Activated T-helper 1 cell treated with anti-CD3 and anti-CD28 coated beads, Interleukin-12 subunit alpha, Interleukin-12 subunit beta, Interleukin-2, Interleukin-4 antibody, amounts not matched to agents 30 ng/mL and 10 ng/mL and 1 ng/mL, durations not matched to agents 14 hours and 24 hours and 36 hours (primary cell): ENCODE data around the gene HOXC12. TPM values are rescaled to one million over a fixed set of nuclear protein-coding genes. Genes with fewer than 3 reads are reported as not detected.

ENCODE experiments used
- DNase-seq: peaks from one replicate; pipeline ENCODE4 v3.0.0; 2021; ENCODE audit warnings: low spot score
- H3K27ac Mint-ChIP-seq: one replicate; pipeline ENCODE4 v1.8.0; 2021; ENCODE audit warnings: mild to moderate bottlenecking, mixed read lengths
- H3K27me3 Mint-ChIP-seq: one replicate; pipeline ENCODE4 v1.8.0; 2022; ENCODE audit warnings: mild to moderate bottlenecking, moderate library complexity, mixed read lengths; ENCODE audit not compliant: insufficient read depth
- H3K36me3 Mint-ChIP-seq: one replicate; pipeline ENCODE4 v1.8.0; 2021; ENCODE audit warnings: low read depth, mixed read lengths
- H3K4me1 Mint-ChIP-seq: one replicate; pipeline ENCODE4 v1.8.0; 2021; ENCODE audit warnings: low read depth, mixed read lengths
- H3K4me3 Mint-ChIP-seq: one replicate; pipeline ENCODE4 v1.8.0; 2021; ENCODE audit warnings: mild to moderate bottlenecking, moderate library complexity, mixed read lengths
- H3K9me3 Mint-ChIP-seq: one replicate; pipeline ENCODE4 v1.8.0; 2021; ENCODE audit warnings: mixed read lengths
- intact Hi-C: fragments of 100-400 bp; cut with micrococcal nuclease; formaldehyde crosslinking; loops from one replicate; pipeline ENCODE4 v1.15.1; 2024
- total RNA-seq: library from RNA; stranded (reverse); gene quantifications from 2 replicates; pipeline ENCODE4 v1.2.3, GENCODE V29; 2022

The HOXC12 gene
- total RNA-seq, 1 donor from 2014 or later: not detected

DNA sequence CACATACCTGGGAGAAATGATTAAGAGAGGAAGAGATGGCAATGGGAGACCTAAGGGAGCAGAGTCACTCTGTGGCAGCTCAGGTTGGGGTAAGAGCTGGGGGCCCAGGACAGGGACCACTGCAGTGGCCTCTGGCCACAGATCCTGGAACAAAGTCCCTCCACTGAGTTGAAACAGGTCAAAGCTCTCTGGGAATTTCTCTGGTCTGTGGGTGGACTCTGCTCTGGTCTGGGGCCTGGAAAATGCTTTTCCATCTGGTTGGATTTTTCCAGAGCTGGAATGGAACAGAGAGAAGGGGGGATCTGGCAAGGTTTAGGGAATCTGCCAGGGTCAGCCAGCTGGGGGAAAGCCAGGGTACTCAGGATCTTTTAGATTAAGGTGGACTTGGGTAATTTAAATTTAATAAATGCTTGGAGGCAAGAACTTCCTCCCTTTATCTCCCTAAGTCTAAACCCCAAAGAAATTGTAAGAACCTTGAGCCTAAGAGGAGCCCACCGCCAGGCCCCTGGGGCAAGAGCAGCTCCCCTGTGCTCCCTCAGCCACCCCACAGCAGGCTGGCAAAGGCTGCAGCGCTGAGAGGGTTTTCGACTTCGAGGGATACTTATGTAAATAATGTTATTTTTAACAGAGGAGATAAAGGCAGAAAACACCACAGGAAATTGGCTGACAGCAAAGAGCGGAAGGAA is 34.0 kb downstream of the HOXC12 start:
- H3K36me3 Mint-ChIP-seq: no peaks in the 10 kb centered on the region

GRCh38 chr12:53989227-53990113 is 34.8 kb downstream of the HOXC12 start:
- no peak for DNase-seq
- Mint-ChIP-seq H3K36me3 (no peaks in the 10 kb centered on the region), H3K4me1 (peaks cover 29% of the 10 kb centered on the region), H3K27ac (peak overlapping the region; percentile 32), H3K4me3 (peak overlapping the region; percentile 4), H3K9me3 (no peaks in the 10 kb centered on the region), H3K27me3 (peaks cover 92% of the 10 kb centered on the region)
- intact Hi-C loops: loop anchor here (10.0 kb wide), 1 partner anchor 55 kb away; the partner anchor contains the start of gene HOXC13

More for the DNA sequence above, 34.0 kb downstream of the HOXC12 start:
- Mint-ChIP-seq H3K27ac (no peak overlapping the region), H3K9me3 (no peaks in the 10 kb centered on the region), H3K27me3 (peaks cover 93% of the 10 kb centered on the region), H3K4me3 (no peak overlapping the region), H3K4me1 (peaks cover 25% of the 10 kb centered on the region)
- intact Hi-C loops: loop anchor here (10.0 kb wide), 1 partner anchor 54 kb away; the partner anchor contains the start of gene HOXC13
- DNase-seq: no peak

- peak overlapping the region; percentile 49 for H3K27ac Mint-ChIP-seq
- H3K36me3 Mint-ChIP-seq: no peaks in the 10 kb centered on the region
- no peak overlapping the region for H3K4me3 Mint-ChIP-seq
- H3K9me3 Mint-ChIP-seq: no peaks in the 10 kb centered on the region
- H3K4me1 Mint-ChIP-seq: peaks cover 36% of the 10 kb centered on the region
- H3K27me3 Mint-ChIP-seq: peaks cover 89% of the 10 kb centered on the region
- intact Hi-C loops: no loop called here
- no peak for DNase-seq
These were observed 35.8 kb downstream of the HOXC12 start for GRCh38 chr12:53990311-53991076.

GRCh38 chr12:53991077-53991460 is 36.4 kb downstream of the HOXC12 start:
- no peak for DNase-seq
- intact Hi-C loops: no loop called here
- no peak overlapping the region for H3K27ac Mint-ChIP-seq
- H3K36me3 Mint-ChIP-seq: no peaks in the 10 kb centered on the region
- H3K4me1 Mint-ChIP-seq: peaks cover 42% of the 10 kb centered on the region
- no peak overlapping the region for H3K4me3 Mint-ChIP-seq
- H3K9me3 Mint-ChIP-seq: no peaks in the 10 kb centered on the region
- H3K27me3 Mint-ChIP-seq: peaks cover 90% of the 10 kb centered on the region

DNA sequence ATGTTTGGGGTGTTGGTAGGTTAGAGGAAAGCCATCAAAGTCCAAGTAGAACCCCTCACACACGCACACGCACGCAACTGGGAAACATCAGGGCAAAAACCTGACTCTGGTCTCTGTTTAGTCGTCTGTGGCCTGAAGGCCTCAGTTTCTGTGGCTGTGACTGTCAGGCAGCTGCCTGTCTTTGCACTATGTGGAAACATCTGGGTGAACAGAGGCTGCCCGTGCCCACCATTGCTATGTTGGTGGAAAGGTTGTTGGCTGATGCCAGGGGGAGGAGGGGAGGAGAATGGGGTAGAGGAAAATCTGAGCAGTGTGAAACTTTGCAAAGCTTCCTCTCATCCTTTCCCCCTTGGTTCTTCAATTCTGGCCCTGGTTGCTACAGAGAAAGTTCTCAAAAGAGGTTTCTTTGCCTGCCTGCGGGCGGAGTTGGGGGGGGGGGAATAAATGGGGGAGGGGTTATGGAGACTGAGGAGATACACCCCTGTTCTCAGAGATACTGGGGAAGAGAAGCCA is 37.7 kb downstream of the HOXC12 start:
- H3K4me1 Mint-ChIP-seq: peaks cover 47% of the 10 kb centered on the region

GRCh38 chr12:53993162-53994008 is 38.7 kb downstream of the HOXC12 start:
- peaks cover 90% of the 10 kb centered on the region for H3K27me3 Mint-ChIP-seq
- peaks cover 44% of the 10 kb centered on the region for H3K4me1 Mint-ChIP-seq
- intact Hi-C loops: no loop called here
- peak overlapping the region; percentile 48 for H3K27ac Mint-ChIP-seq
- peak overlapping the region; percentile 39 for H3K4me3 Mint-ChIP-seq
- no peak for DNase-seq
- H3K36me3 Mint-ChIP-seq: no peaks in the 10 kb centered on the region
- H3K9me3 Mint-ChIP-seq: no peaks in the 10 kb centered on the region

More for the DNA sequence above, 37.7 kb downstream of the HOXC12 start:
- Mint-ChIP-seq H3K36me3 (no peaks in the 10 kb centered on the region), H3K4me3 (no peak overlapping the region), H3K9me3 (no peaks in the 10 kb centered on the region), H3K27ac (no peak overlapping the region), H3K27me3 (peaks cover 89% of the 10 kb centered on the region)
- intact Hi-C loops: no loop called here
- no peak for DNase-seq

DNA sequence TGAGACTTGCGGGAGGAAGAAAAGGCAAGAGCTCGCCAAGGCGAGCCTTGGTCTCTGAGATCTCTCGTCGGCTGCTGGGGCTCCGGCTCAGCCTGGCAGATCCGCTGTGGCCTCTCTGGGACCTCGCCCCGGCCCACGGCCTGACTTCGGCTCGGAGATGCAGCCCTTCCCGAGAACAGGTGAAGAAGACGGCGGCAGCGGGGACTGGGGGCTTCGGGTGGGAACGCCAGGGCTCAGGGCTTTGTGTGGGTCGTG is 39.2 kb downstream of the HOXC12 start:
- Mint-ChIP-seq H3K9me3 (no peaks in the 10 kb centered on the region), H3K4me3 (peak overlapping the region; percentile 37), H3K4me1 (peaks cover 38% of the 10 kb centered on the region), H3K36me3 (no peaks in the 10 kb centered on the region), H3K27me3 (peaks cover 90% of the 10 kb centered on the region), H3K27ac (peak overlapping the region; percentile 61)
- intact Hi-C loops: no loop called here
- DNase-seq: no peak

- no peak for DNase-seq
- no peak overlapping the region for H3K4me3 Mint-ChIP-seq
- H3K9me3 Mint-ChIP-seq: no peaks in the 10 kb centered on the region
- H3K4me1 Mint-ChIP-seq: peaks cover 33% of the 10 kb centered on the region
- no peaks in the 10 kb centered on the region for H3K36me3 Mint-ChIP-seq
- intact Hi-C loops: loop anchor here (5.0 kb wide), 1 partner anchor 38 kb away; the partner anchor contains the start of gene HOXC5
- H3K27ac Mint-ChIP-seq: peak overlapping the region; percentile 76
- peaks cover 89% of the 10 kb centered on the region for H3K27me3 Mint-ChIP-seq
These were observed 39.7 kb downstream of the HOXC12 start for GRCh38 chr12:53994264-53995001.

DNA sequence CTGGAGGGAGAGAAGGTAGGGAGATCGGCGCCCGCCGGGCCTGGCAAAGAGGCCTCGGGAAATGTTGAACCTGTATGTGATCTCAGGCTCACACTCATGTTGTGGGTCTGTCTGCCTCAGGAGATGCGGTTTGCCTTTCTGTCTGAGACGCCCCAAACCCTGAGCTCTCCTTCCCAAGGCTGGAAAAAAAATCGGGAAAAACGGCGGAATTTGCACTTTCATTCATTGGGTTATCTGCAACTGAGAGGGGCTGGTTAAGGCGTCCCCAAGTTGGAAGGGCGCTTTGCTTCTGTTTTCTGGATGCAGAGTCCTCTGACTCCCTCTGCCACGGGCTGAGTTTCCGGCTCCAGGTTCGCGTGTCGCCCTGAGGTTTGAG is 40.3 kb downstream of the HOXC12 start:
- Mint-ChIP-seq H3K9me3 (no peaks in the 10 kb centered on the region), H3K4me1 (peaks cover 28% of the 10 kb centered on the region), H3K27me3 (peaks cover 89% of the 10 kb centered on the region), H3K27ac (peak overlapping the region; percentile 76), H3K36me3 (no peaks in the 10 kb centered on the region), H3K4me3 (peak overlapping the region; percentile 46)
- DNase-seq: no peak
- intact Hi-C loops: loop anchor here (5.0 kb wide), 1 partner anchor 37 kb away; the partner anchor contains the start of gene HOXC5

- peak overlapping the region; percentile 76 for H3K27ac Mint-ChIP-seq
- no peaks in the 10 kb centered on the region for H3K36me3 Mint-ChIP-seq
- peak overlapping the region; percentile 80 for H3K4me3 Mint-ChIP-seq
- peaks cover 22% of the 10 kb centered on the region for H3K4me1 Mint-ChIP-seq
- DNase-seq: no peak
- H3K27me3 Mint-ChIP-seq: peaks cover 87% of the 10 kb centered on the region
- intact Hi-C loops: loop anchor here (2.0 to 5.0 kb wide), 3 partner anchors 13 to 37 kb away; partner anchors contain the start of gene HOXC5
- no peaks in the 10 kb centered on the region for H3K9me3 Mint-ChIP-seq
These were observed 40.9 kb downstream of the HOXC12 start for GRCh38 chr12:53995378-53996239.
